Esophagus squamous epithelium (tissue), 4 donors: Measurements from ENCODE around the gene MFN2.

Source experiments
- CTCF ChIP-seq, 6 experiments: fragments of 450-650 bp in 4 of 6; fragments of 200-600 bp in 2 of 6; sonication (generic) in 2 of 6; IDR thresholded peaks; one replicate each; pipeline ENCODE4 v1.5.1; 2016 to 2019; ENCODE audit warnings: antibody characterized with exemption in 6 of 6, mild to moderate bottlenecking in 4 of 6, moderate library complexity in 4 of 6
- POLR2A ChIP-seq, 4 donors: fragments of 450-650 bp; IDR thresholded peaks; one replicate each; pipeline ENCODE4 v1.6.1; 2017; ENCODE audit warnings: antibody characterized with exemption in 4 of 4, mild to moderate bottlenecking in 4 of 4, moderate library complexity in 3 of 4

GRCh38 chr1:12001996-12002493 is 21.8 kb downstream of the MFN2 start:
- TF ChIP-seq CTCF (IDR thresholded peaks at IDR 0.05), result no peak
- TF ChIP-seq POLR2A (IDR thresholded peaks at IDR 0.05), result no peak
